Brain microvascular endothelial cell (primary cell): ENCODE results near the gene THSD7A.

ENCODE experiments used
- DNase-seq: peaks from one replicate; pipeline ENCODE4 v3.0.0-alpha.2; 2020
- H3K27ac ChIP-seq: fragments of 250-450 bp; sonication (Bioruptor Pico); 2 replicates; pipeline ENCODE4 v1.5.1; 2020; ENCODE audit warnings: mild to moderate bottlenecking, moderate library complexity
- H3K27me3 ChIP-seq: fragments of 250-450 bp; sonication (Bioruptor Pico); replicated peaks from 2 replicates; pipeline ENCODE4 v1.5.1; 2020; ENCODE audit warnings: mild to moderate bottlenecking
- H3K36me3 ChIP-seq: fragments of 250-450 bp; sonication (Bioruptor Pico); replicated peaks from 2 replicates; pipeline ENCODE4 v1.5.1; 2020; ENCODE audit warnings: mild to moderate bottlenecking
- H3K4me3 ChIP-seq: 2 replicates; pipeline ENCODE4 v1.5.1; 2011; ENCODE audit warnings: low read depth, mild to moderate bottlenecking, control low read depth, low read length, moderate library complexity
- in situ Hi-C: cut with HindIII; loops from 2 replicates; pipeline ENCODE4 v1.10.0; 2017; ENCODE audit warnings: low sequenced_read_pairs, low pct_ligation_motif_present
- TF ChIP-seq, protein P1 (sequence below): IDR thresholded peaks from 2 replicates; pipeline ENCODE4 v1.5.1; 2011; ENCODE audit warnings: low read depth, mild to moderate bottlenecking, moderate library complexity, low read length, control low read depth, inconsistent platforms; ENCODE audit errors: missing control alignments

THSD7A gene

GRCh38 chr7:11776039-11776438 is 56.0 kb downstream of the THSD7A start:
- no peak for DNase-seq
- Histone ChIP-seq H3K36me3 (no peaks in the 10 kb centered on the region), H3K4me3 (no peak overlapping the region), H3K27ac (no peak overlapping the region), H3K27me3 (no peaks in the 10 kb centered on the region)
- in situ Hi-C loops: no loop called here
- TF ChIP-seq, protein P1, sequence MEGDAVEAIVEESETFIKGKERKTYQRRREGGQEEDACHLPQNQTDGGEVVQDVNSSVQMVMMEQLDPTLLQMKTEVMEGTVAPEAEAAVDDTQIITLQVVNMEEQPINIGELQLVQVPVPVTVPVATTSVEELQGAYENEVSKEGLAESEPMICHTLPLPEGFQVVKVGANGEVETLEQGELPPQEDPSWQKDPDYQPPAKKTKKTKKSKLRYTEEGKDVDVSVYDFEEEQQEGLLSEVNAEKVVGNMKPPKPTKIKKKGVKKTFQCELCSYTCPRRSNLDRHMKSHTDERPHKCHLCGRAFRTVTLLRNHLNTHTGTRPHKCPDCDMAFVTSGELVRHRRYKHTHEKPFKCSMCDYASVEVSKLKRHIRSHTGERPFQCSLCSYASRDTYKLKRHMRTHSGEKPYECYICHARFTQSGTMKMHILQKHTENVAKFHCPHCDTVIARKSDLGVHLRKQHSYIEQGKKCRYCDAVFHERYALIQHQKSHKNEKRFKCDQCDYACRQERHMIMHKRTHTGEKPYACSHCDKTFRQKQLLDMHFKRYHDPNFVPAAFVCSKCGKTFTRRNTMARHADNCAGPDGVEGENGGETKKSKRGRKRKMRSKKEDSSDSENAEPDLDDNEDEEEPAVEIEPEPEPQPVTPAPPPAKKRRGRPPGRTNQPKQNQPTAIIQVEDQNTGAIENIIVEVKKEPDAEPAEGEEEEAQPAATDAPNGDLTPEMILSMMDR: no peak

DNA sequence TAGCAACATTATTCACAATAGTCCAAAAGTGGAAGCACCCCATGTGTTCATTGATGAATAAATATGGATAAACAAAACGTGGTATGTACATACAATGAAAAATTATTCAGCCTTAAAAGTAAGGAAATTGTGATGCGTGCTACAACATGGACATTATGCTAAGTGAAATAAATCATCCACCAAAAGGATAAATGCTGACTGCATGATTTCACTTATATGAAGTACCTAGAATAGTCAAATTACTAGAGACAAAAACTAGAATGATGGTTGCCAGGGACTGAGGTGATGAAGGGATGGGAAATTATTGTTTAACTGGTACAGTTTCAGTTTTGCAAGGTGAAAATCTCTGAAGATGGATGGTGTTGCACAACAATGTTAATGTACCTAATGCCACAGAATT is 56.6 kb downstream of the THSD7A start:
- Histone ChIP-seq H3K36me3 (no peaks in the 10 kb centered on the region), H3K27me3 (no peaks in the 10 kb centered on the region), H3K27ac (no peak overlapping the region), H3K4me3 (no peak overlapping the region)
- TF ChIP-seq, protein P1: no peak
- DNase-seq: no peak
- in situ Hi-C loops: no loop called here

DNA sequence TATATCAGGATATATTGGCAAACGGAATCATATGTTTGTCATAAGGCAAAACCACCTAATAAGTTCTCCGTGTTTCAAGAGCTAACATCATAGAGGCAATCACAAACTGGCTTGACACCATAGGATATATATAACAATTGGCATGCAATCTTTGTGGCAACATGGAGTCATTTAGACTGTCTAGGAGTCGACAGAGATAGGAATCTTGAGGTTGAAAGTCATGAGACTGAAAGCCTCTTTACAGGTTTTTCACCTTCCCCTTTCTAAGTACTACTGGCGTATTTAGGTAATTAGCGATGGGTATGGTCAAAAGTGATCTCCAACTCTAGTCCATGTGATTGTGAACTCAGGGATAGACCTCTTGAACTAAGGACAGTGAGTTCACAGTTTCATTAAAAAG is 63.7 kb downstream of the THSD7A start:
- TF ChIP-seq, protein P1: no peak
- in situ Hi-C loops: no loop called here
- no peaks in the 10 kb centered on the region for H3K36me3 ChIP-seq
- no peak overlapping the region for H3K27ac ChIP-seq
- H3K4me3 ChIP-seq: no peak overlapping the region
- DNase-seq: no peak
- H3K27me3 ChIP-seq: no peaks in the 10 kb centered on the region

GRCh38 chr7:11767148-11767547 is 64.8 kb downstream of the THSD7A start:
- H3K36me3 ChIP-seq: no peaks in the 10 kb centered on the region
- TF ChIP-seq, protein P1: no peak
- no peaks in the 10 kb centered on the region for H3K27me3 ChIP-seq
- H3K4me3 ChIP-seq: no peak overlapping the region
- in situ Hi-C loops: no loop called here
- no peak overlapping the region for H3K27ac ChIP-seq
- no peak for DNase-seq

DNA sequence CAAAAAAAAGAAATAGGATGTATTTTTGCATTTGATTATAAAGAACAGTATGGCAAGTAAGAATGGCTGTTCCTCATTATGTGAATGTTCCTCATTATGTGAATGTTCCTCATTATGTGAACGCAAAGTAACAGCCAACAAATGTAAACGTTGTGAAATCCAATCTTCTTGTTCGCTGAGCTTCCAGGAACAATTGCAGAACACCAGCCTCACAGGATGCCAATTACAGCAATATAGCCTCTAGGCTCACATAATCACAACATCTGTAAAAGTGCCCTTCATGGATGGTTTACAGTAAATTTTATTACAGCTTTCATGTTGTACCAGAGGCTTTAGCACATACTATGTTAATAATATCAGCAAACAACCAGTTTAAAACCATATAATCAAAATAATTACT is 71.6 kb downstream of the THSD7A start:
- TF ChIP-seq, protein P1: no peak
- in situ Hi-C loops: no loop called here
- Histone ChIP-seq H3K27ac (no peak overlapping the region), H3K36me3 (no peaks in the 10 kb centered on the region), H3K4me3 (no peak overlapping the region), H3K27me3 (no peaks in the 10 kb centered on the region)
- no peak for DNase-seq

DNA sequence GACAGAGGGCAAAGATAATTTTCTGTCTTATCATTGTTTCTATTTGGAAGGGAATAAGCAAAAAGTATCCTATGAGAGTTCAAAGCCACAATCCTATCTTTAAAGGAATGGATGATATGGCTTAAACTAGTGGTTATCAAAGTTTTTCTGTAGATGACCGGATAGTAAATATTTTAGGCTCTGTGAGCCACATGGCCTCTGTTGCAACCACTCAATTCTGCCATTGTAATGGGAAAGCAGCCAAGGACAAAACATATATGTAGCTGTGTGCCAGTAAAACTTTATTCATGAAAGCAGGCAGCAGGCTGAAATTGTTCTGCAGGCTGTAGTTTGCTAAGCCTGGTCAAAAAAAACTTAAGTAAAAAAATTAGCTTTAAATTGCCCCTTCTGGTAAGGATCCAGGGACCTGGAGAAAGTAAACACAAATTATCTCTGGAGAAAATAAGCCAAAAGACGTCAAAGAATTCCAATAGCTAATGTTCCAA is 73.3 kb downstream of the THSD7A start:
- no peaks in the 10 kb centered on the region for H3K27me3 ChIP-seq
- in situ Hi-C loops: no loop called here
- no peak for DNase-seq
- H3K36me3 ChIP-seq: no peaks in the 10 kb centered on the region
- no peak overlapping the region for H3K4me3 ChIP-seq
- no peak overlapping the region for H3K27ac ChIP-seq
- TF ChIP-seq, protein P1: no peak
